HTERT RPE-1 (cell line): ENCODE results near the gene GJD3.
"Not testable (repeated sequence)": the region's sequence is repeated elsewhere in the genome, so short reads cannot be mapped to it uniquely, and the experiment has no call there.

Experiments
- in situ Hi-C: fragments of 300-500 bp; cut with MboI; formaldehyde crosslinking; loops from 4 replicates; pipeline ENCODE4 v1.14.3; 2020; ENCODE audit warnings: low sequenced_read_pairs

GJD3 gene

GRCh38 chr17:40364121-40364861 is at the start of gene GJD3:
GJD3 (minus strand) TSS chr17:40364737; CDS start chr17:40363815, 922 bp downstream.
- in situ Hi-C loops = no loop called here

- in situ Hi-C loops = not testable (repeated sequence)
Measured at GRCh38 chr17:40414312-40414711, 49.8 kb upstream of the GJD3 start.

- in situ Hi-C loops = no loop called here
Measured at GRCh38 chr17:40412880-40413279, 48.3 kb upstream of the GJD3 start.

GRCh38 chr17:40411821-40412220 is 47.3 kb upstream of the GJD3 start:
- in situ Hi-C loops = no loop called here

- in situ Hi-C loops = no loop called here
Measured at GRCh38 chr17:40410082-40410481, 45.5 kb upstream of the GJD3 start.

GRCh38 chr17:40409540-40409939 is 45.0 kb upstream of the GJD3 start:
- in situ Hi-C loops = not testable (repeated sequence)

GRCh38 chr17:40407460-40407859 is 42.9 kb upstream of the GJD3 start:
- in situ Hi-C loops = no loop called here

- in situ Hi-C loops = no loop called here
Measured at GRCh38 chr17:40404003-40404402, 39.5 kb upstream of the GJD3 start.

GRCh38 chr17:40402668-40403067 is 38.1 kb upstream of the GJD3 start:
- in situ Hi-C loops = no loop called here

- in situ Hi-C loops = no loop called here
Measured at GRCh38 chr17:40399185-40399584, 34.6 kb upstream of the GJD3 start.

- in situ Hi-C loops = not testable (repeated sequence)
Measured at GRCh38 chr17:40386555-40386954, 22.0 kb upstream of the GJD3 start.

GRCh38 chr17:40382251-40382650 is 17.7 kb upstream of the GJD3 start:
- in situ Hi-C loops = no loop called here

GRCh38 chr17:40378966-40379365 is 14.4 kb upstream of the GJD3 start:
- in situ Hi-C loops = no loop called here

GRCh38 chr17:40377832-40378231 is 13.3 kb upstream of the GJD3 start:
- in situ Hi-C loops = no loop called here

- in situ Hi-C loops = not testable (repeated sequence)
Measured at GRCh38 chr17:40376541-40376940, 12.0 kb upstream of the GJD3 start.

GRCh38 chr17:40375786-40376185 is 11.2 kb upstream of the GJD3 start:
- in situ Hi-C loops = not testable (repeated sequence)

GRCh38 chr17:40374821-40375498 is 10.4 kb upstream of the GJD3 start:
- in situ Hi-C loops = no loop called here

- in situ Hi-C loops = no loop called here
Measured at GRCh38 chr17:40373999-40374398, 9.5 kb upstream of the GJD3 start.

GRCh38 chr17:40373324-40373723 is 8.8 kb upstream of the GJD3 start:
- in situ Hi-C loops = no loop called here

GRCh38 chr17:40372644-40373043 is 8.1 kb upstream of the GJD3 start:
- in situ Hi-C loops = not testable (repeated sequence)

GRCh38 chr17:40372031-40372430 is 7.5 kb upstream of the GJD3 start:
- in situ Hi-C loops = no loop called here

GRCh38 chr17:40371261-40371929 is 6.9 kb upstream of the GJD3 start:
- in situ Hi-C loops = no loop called here
